ENCODE measurements around the gene ZWINT. TPM values are rescaled to one million over a fixed set of nuclear protein-coding genes. Genes with fewer than 3 reads are reported as not detected.

Gene ZWINT
- total RNA-seq, 1 experiment from 2014 or later = 99.1 TPM

DNA sequence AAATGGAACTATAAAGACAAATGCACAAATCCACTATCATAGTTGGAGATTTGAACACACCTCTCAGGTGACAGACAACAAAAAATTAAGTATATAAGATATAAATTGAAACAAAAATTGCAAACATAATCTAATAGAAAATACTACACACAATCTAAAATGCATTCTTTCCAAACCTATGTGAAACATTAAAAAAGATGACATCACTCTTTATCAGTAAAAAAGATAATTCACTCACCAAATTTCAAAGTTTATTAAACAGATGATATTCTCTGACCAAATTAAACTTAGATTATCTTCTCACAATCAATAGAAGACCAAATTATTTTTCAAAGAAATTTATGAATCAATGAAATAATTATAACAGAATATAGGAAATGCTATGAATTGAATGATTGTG is 4.0 kb downstream of the ZWINT start:
- Mint-ChIP-seq H3K4me3 (no peak overlapping the region), H3K27me3 (ENCODE audit: low read depth) (no peaks in the 10 kb centered on the region), H3K9me3 (no peaks in the 10 kb centered on the region; a peak in 1 of 5 replicates), H3K27ac (no peak overlapping the region), H3K36me3 (ENCODE audit: insufficient read depth in 1 of 3, low read depth in 3 of 3) (peaks cover 29 to 54% (median 45%) of the 10 kb centered on the region in 3 experiments; a peak in 6 of 7 replicates), H3K4me1 (peaks cover 6 to 8% of the 10 kb centered on the region in 2 experiments; a peak in 3 of 4 replicates)
- Histone ChIP-seq H4K20me1 (ENCODE audit: control insufficient read depth, insufficient read depth, insufficient read length) (no peaks in the 10 kb centered on the region), H3K4me2 (ENCODE audit: insufficient read depth, insufficient read length, low read length) (no peak overlapping the region), H3K79me2 (ENCODE audit: insufficient read depth, low read length) (peaks cover 2% of the 10 kb centered on the region; the same call in 1 of the 2 replicates), H3K56ac (ENCODE audit: insufficient read length, low read depth, low read length) (no peak overlapping the region), H3K9me3 (ENCODE audit: control insufficient read depth, low read depth, low read length) (no peaks in the 10 kb centered on the region), H3T11ph (ENCODE audit: low read length) (no peak overlapping the region), H2BK20ac (ENCODE audit: low read depth, low read length, poor library complexity, severe bottlenecking) (no peak overlapping the region), H4K91ac (ENCODE audit: insufficient read length, low read depth, low read length) (no peak overlapping the region), H3K9ac (ENCODE audit: extremely low read depth, insufficient read length, low read length) (no peak overlapping the region), H3K79me1 (ENCODE audit: insufficient read depth, low read depth, low read length, poor library complexity, severe bottlenecking) (no peaks in the 10 kb centered on the region), H2BK5ac (ENCODE audit: insufficient read length, low read length) (no peak overlapping the region), H3K14ac (ENCODE audit: insufficient read depth, low read length) (no peak overlapping the region), H3K23ac (ENCODE audit: insufficient read length, low read depth, low read length) (no peak overlapping the region), H2BK12ac (ENCODE audit: insufficient read length, low read depth, low read length) (no peak overlapping the region), H3K4ac (ENCODE audit: low read depth, low read length) (no peak overlapping the region), H3K18ac (ENCODE audit: insufficient read length, low read depth, low read length) (no peak overlapping the region), H2AFZ (ENCODE audit: low read length) (no peak overlapping the region), H3K27ac (ENCODE audit: insufficient read length, low read depth, low read length) (no peak overlapping the region), H2BK120ac (ENCODE audit: low read depth, low read length, poor library complexity, severe bottlenecking) (no peak overlapping the region), H3K27me3 (ENCODE audit: insufficient read depth, low read length) (no peaks in the 10 kb centered on the region), H3K4me1 (ENCODE audit: insufficient read depth, low read length) (no peaks in the 10 kb centered on the region), H2AK5ac (ENCODE audit: insufficient read length, low read length) (no peak overlapping the region), H4K8ac (replicated peaks; ENCODE audit: insufficient read length, low read depth, low read length) (no peak overlapping the region), H2BK15ac (ENCODE audit: low read depth, low read length) (no peak overlapping the region), H3K23me2 (ENCODE audit: insufficient read length, low read depth, low read length, poor library complexity, severe bottlenecking) (peaks cover 3% of the 10 kb centered on the region), H4K5ac (ENCODE audit: insufficient read length, low read depth, low read length) (no peak overlapping the region)
- no peak for DNase-seq
- TF ChIP-seq, protein P1, sequence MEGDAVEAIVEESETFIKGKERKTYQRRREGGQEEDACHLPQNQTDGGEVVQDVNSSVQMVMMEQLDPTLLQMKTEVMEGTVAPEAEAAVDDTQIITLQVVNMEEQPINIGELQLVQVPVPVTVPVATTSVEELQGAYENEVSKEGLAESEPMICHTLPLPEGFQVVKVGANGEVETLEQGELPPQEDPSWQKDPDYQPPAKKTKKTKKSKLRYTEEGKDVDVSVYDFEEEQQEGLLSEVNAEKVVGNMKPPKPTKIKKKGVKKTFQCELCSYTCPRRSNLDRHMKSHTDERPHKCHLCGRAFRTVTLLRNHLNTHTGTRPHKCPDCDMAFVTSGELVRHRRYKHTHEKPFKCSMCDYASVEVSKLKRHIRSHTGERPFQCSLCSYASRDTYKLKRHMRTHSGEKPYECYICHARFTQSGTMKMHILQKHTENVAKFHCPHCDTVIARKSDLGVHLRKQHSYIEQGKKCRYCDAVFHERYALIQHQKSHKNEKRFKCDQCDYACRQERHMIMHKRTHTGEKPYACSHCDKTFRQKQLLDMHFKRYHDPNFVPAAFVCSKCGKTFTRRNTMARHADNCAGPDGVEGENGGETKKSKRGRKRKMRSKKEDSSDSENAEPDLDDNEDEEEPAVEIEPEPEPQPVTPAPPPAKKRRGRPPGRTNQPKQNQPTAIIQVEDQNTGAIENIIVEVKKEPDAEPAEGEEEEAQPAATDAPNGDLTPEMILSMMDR (conservative IDR thresholded peaks at IDR 0.05) = no peak
